Transverse colon (tissue), 3 donors: ENCODE measurements around the gene ERI2.

Experiments used
- POLR2A ChIP-seq: fragments of 450-650 bp; IDR thresholded peaks from one replicate; pipeline ENCODE4 v1.6.1; 2016; ENCODE audit warnings: antibody characterized with exemption, mild to moderate bottlenecking, moderate library complexity
- TF ChIP-seq, protein P1 (sequence below), 5 experiments: fragments of 200-600 bp in 3 of 5; fragments of 450-650 bp in 2 of 5; sonication (generic) in 3 of 5; IDR thresholded peaks; 1 replicate in 2 of 5; 2 replicates in 3 of 5; pipeline ENCODE4 v1.5.1; 2016 to 2017; ENCODE audit warnings: antibody characterized with exemption in 5 of 5, inconsistent platforms in 3 of 5, mild to moderate bottlenecking in 2 of 5, moderate library complexity in 1 of 5

DNA sequence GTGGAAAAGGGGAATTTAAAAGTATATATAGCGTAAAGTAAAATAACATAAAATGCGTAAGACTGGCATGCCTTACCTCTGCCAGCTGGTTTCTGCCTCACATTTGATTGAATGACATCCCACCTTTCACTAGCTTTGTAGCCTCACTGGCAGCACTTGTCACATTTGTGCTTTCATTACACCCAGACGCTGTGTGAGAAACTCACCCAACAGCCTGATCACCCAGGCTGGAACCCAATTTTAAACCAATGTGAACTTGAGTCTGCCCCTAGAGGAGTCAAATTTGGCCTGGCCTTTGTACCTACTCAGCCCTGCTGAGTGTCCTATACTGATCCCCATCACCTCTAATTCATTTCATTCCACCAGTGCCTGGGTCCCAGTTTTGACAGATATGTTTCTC lies 59.8 kb downstream of the ERI2 start:
- TF ChIP-seq, protein P1, sequence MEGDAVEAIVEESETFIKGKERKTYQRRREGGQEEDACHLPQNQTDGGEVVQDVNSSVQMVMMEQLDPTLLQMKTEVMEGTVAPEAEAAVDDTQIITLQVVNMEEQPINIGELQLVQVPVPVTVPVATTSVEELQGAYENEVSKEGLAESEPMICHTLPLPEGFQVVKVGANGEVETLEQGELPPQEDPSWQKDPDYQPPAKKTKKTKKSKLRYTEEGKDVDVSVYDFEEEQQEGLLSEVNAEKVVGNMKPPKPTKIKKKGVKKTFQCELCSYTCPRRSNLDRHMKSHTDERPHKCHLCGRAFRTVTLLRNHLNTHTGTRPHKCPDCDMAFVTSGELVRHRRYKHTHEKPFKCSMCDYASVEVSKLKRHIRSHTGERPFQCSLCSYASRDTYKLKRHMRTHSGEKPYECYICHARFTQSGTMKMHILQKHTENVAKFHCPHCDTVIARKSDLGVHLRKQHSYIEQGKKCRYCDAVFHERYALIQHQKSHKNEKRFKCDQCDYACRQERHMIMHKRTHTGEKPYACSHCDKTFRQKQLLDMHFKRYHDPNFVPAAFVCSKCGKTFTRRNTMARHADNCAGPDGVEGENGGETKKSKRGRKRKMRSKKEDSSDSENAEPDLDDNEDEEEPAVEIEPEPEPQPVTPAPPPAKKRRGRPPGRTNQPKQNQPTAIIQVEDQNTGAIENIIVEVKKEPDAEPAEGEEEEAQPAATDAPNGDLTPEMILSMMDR (IDR thresholded peaks at IDR 0.05), result no peak
- TF ChIP-seq POLR2A, result no peak
